Stimulated activated naive CD8-positive, alpha-beta T cell treated with anti-CD3 and anti-CD28 coated beads, Interleukin-15, Interleukin-2, amounts not matched to agents 100 U/mL and 50 U/mL, for 24 hours (primary cell): ENCODE measurements around the gene MRPS31.
A peak's percentile ranks its signal among the peaks of the same experiment; 100 is the strongest.
"Not testable (repeated sequence)": the region's sequence is repeated elsewhere in the genome, so short reads cannot be mapped to it uniquely, and the experiment has no call there.

Experiments used
- ATAC-seq: fragments of 150-1000 bp; cut with Tn5 transposase; one replicate; pipeline ENCODE4 v1.10.0; 2021
- DNase-seq: peaks from one replicate; pipeline ENCODE4 v3.0.0; 2021

MRPS31 gene

GRCh38 chr13:40789275-40790153 is 18.5 kb upstream of the MRPS31 start, which contains the start of gene SLC25A15:
Gene SLC25A15 (plus strand): TSS chr13:40789611. CDS start chr13:40793227, 3,616 bp downstream.
- ATAC-seq (peak; percentile 80), DNase-seq (peak; percentile 86)

GRCh38 chr13:40788540-40789274 is 17.7 kb upstream of the MRPS31 start:
- not testable (repeated sequence) for ATAC-seq, DNase-seq

GRCh38 chr13:40787062-40787461 is 16.1 kb upstream of the MRPS31 start:
- DNase-seq = no peak
- peak; percentile 3 for ATAC-seq

GRCh38 chr13:40786568-40786996 is 15.6 kb upstream of the MRPS31 start:
- DNase-seq (peak; percentile 60), ATAC-seq (peak; percentile 89)

GRCh38 chr13:40784540-40784939 is 13.6 kb upstream of the MRPS31 start:
- no peak for DNase-seq
- no peak for ATAC-seq

GRCh38 chr13:40782971-40783370 is 12.0 kb upstream of the MRPS31 start:
- not testable (repeated sequence) for ATAC-seq, DNase-seq

GRCh38 chr13:40781717-40782116 is 10.7 kb upstream of the MRPS31 start:
- no peak for DNase-seq
- ATAC-seq = no peak

- DNase-seq = no peak
- ATAC-seq = no peak
Measured at GRCh38 chr13:40780822-40781401, 9.9 kb upstream of the MRPS31 start.

GRCh38 chr13:40779796-40780285 is 8.9 kb upstream of the MRPS31 start:
- DNase-seq (no peak), ATAC-seq (no peak)

- ATAC-seq (no peak), DNase-seq (no peak)
Measured at GRCh38 chr13:40779049-40779448, 8.1 kb upstream of the MRPS31 start.

- no peak for ATAC-seq
- DNase-seq = no peak
Measured at GRCh38 chr13:40777809-40778175, 6.8 kb upstream of the MRPS31 start.

GRCh38 chr13:40777166-40777808 is 6.3 kb upstream of the MRPS31 start:
- DNase-seq (peak; percentile 43), ATAC-seq (peak; percentile 74)

- peak; percentile 89 for ATAC-seq
- DNase-seq = peak; percentile 71
Measured at GRCh38 chr13:40776681-40777165, 5.7 kb upstream of the MRPS31 start.

- ATAC-seq (no peak), DNase-seq (no peak)
Measured at GRCh38 chr13:40776232-40776631, 5.2 kb upstream of the MRPS31 start.

- DNase-seq = no peak
- no peak for ATAC-seq
Measured at GRCh38 chr13:40774672-40775071, 3.7 kb upstream of the MRPS31 start.

- no peak for ATAC-seq
- DNase-seq = no peak
Measured at GRCh38 chr13:40772765-40773473, 1.9 kb upstream of the MRPS31 start.

- no peak for ATAC-seq
- no peak for DNase-seq
Measured at GRCh38 chr13:40770609-40770933, 419 bp downstream of the MRPS31 start.

- DNase-seq (no peak), ATAC-seq (no peak)
Measured at GRCh38 chr13:40769970-40770369, 1.0 kb downstream of the MRPS31 start.

- DNase-seq (no peak), ATAC-seq (no peak)
Measured at GRCh38 chr13:40765602-40766001, 5.4 kb downstream of the MRPS31 start.

GRCh38 chr13:40764587-40765403 is 6.2 kb downstream of the MRPS31 start:
- DNase-seq = peak; percentile 63
- ATAC-seq = peak; percentile 97

GRCh38 chr13:40762849-40763248 is 8.1 kb downstream of the MRPS31 start:
- DNase-seq = no peak
- no peak for ATAC-seq
